CD14-positive monocyte (primary cell): ENCODE measurements around the gene CMSS1. TPM values are rescaled to one million over a fixed set of nuclear protein-coding genes. Genes with fewer than 3 reads are reported as not detected.

Experiments used
- DNase-seq, 3 donors: peaks; one replicate each; pipeline ENCODE4 v3.0.0-alpha.2; 2011 to 2022
- H2AFZ ChIP-seq: 2 replicates; pipeline ENCODE4 v1.6.0; 2012; ENCODE audit warnings: mild to moderate bottlenecking, low read depth, low read length, inconsistent platforms; ENCODE audit not compliant: insufficient read depth, poor library complexity, severe bottlenecking
- H3K27ac ChIP-seq, 2 donors: 1 replicate in 1 of 2; 2 replicates in 1 of 2; pipeline ENCODE4 v1.5.1; 2012 to 2013; ENCODE audit warnings: low read length in 2 of 2, control low read depth in 1 of 2, inconsistent platforms in 1 of 2, low read depth in 1 of 2, mild to moderate bottlenecking in 1 of 2
- H3K27me3 ChIP-seq, 2 donors: one replicate each; pipeline versions ENCODE4 v1.6.0 to v1.6.1; 2011 to 2013; ENCODE audit warnings: low read length in 2 of 2; ENCODE audit not compliant: control insufficient read depth in 2 of 2, insufficient read depth in 2 of 2
- H3K36me3 ChIP-seq, 2 donors: replicated peaks in 1 of 2; 1 replicate in 1 of 2; 2 replicates in 1 of 2; pipeline versions ENCODE4 v1.5.1 to v1.6.1; 2012 to 2013; ENCODE audit warnings: low read length in 2 of 2, control low read depth in 1 of 2, inconsistent platforms in 1 of 2, mild to moderate bottlenecking in 1 of 2; ENCODE audit not compliant: insufficient read depth in 2 of 2, control insufficient read depth in 1 of 2
- H3K4me1 ChIP-seq, 2 donors: 1 replicate in 1 of 2; 2 replicates in 1 of 2; pipeline versions ENCODE4 v1.5.1 to v1.6.1; 2012 to 2013; ENCODE audit warnings: low read length in 2 of 2, control low read depth in 1 of 2, inconsistent platforms in 1 of 2, mild to moderate bottlenecking in 1 of 2, moderate library complexity in 1 of 2; ENCODE audit not compliant: insufficient read depth in 2 of 2, control insufficient read depth in 1 of 2
- H3K4me2 ChIP-seq: replicated peaks from 2 replicates; pipeline ENCODE3; 2012; ENCODE audit warnings: low read length, moderate library complexity, mild to moderate bottlenecking; ENCODE audit not compliant: poor library complexity, severe bottlenecking; ENCODE audit errors: extremely low read depth
- H3K4me3 ChIP-seq, 3 experiments: fragments of 200-600 bp in 1 of 3; sonication (generic) in 1 of 3; replicated peaks in 1 of 3; 1 replicate in 2 of 3; 2 replicates in 1 of 3; pipeline ENCODE4 v1.5.1; 2011 to 2013; ENCODE audit warnings: low read length in 3 of 3, mild to moderate bottlenecking in 3 of 3, control low read depth in 2 of 3, low read depth in 2 of 3, inconsistent platforms in 1 of 3, moderate library complexity in 1 of 3
- H3K79me2 ChIP-seq: 2 replicates; pipeline ENCODE4 v1.6.0; 2012; ENCODE audit warnings: mild to moderate bottlenecking, control low read depth, inconsistent platforms, low read length, moderate library complexity; ENCODE audit not compliant: insufficient read depth
- H3K9ac ChIP-seq: 2 replicates; pipeline ENCODE4 v1.6.0; 2017; ENCODE audit warnings: low read length, mild to moderate bottlenecking; ENCODE audit not compliant: insufficient read depth, poor library complexity, severe bottlenecking
- H3K9me3 ChIP-seq, 2 donors: replicated peaks in 1 of 2; 1 replicate in 1 of 2; 2 replicates in 1 of 2; pipeline versions ENCODE4 v1.5.1 to v1.6.1; 2012 to 2013; ENCODE audit warnings: low read length in 2 of 2, control low read depth in 1 of 2; ENCODE audit not compliant: control insufficient read depth in 1 of 2, insufficient read depth in 1 of 2
- H4K20me1 ChIP-seq: 2 replicates; pipeline ENCODE4 v1.6.0; 2012; ENCODE audit warnings: mild to moderate bottlenecking, low read length, control low read depth, moderate library complexity; ENCODE audit not compliant: insufficient read depth
- H3K27ac Mint-ChIP-seq, 7 donors: one replicate each; pipeline ENCODE4 v1.8.0; 2020; ENCODE audit warnings: mild to moderate bottlenecking in 7 of 7, mixed read lengths in 7 of 7, moderate library complexity in 6 of 7, inconsistent platforms in 2 of 7
- H3K27me3 Mint-ChIP-seq, 3 donors: one replicate each; pipeline ENCODE4 v1.8.0; 2021 to 2022; ENCODE audit warnings: low read depth in 3 of 3, mild to moderate bottlenecking in 3 of 3, mixed read lengths in 3 of 3, moderate library complexity in 3 of 3, inconsistent platforms in 1 of 3
- H3K36me3 Mint-ChIP-seq, 2 donors: one replicate each; pipeline ENCODE4 v1.8.0; 2020; ENCODE audit warnings: mixed read lengths in 2 of 2, inconsistent platforms in 1 of 2, mild to moderate bottlenecking in 1 of 2
- H3K4me1 Mint-ChIP-seq: one replicate; pipeline ENCODE4 v1.8.0; 2020; ENCODE audit warnings: mild to moderate bottlenecking, mixed read lengths
- H3K4me3 Mint-ChIP-seq, 2 donors: one replicate each; pipeline ENCODE4 v1.8.0; 2020; ENCODE audit warnings: mild to moderate bottlenecking in 2 of 2, mixed read lengths in 2 of 2, moderate library complexity in 1 of 2
- H3K9me3 Mint-ChIP-seq, 7 donors: one replicate each; pipeline ENCODE4 v1.8.0; 2020 to 2022; ENCODE audit warnings: mixed read lengths in 7 of 7, mild to moderate bottlenecking in 6 of 7, moderate library complexity in 6 of 7, inconsistent platforms in 2 of 7
- CTCF ChIP-seq: fragments of 200-600 bp; IDR thresholded peaks from one replicate; pipeline ENCODE4 v1.8.0; 2022; ENCODE audit warnings: antibody characterized with exemption, mild to moderate bottlenecking
- WGBS: methylation state at CpG from one replicate; pipeline ENCODE4 v1.1.5; 2013; ENCODE audit warnings: missing lambda C conversion rate; ENCODE audit not compliant: insufficient coverage; 5-methylcytosine and 5-hydroxymethylcytosine counted together
- intact Hi-C, 2 donors: fragments of 100-400 bp; cut with micrococcal nuclease; formaldehyde crosslinking; loops; one replicate each; pipeline versions ENCODE4 v1.15.0 to v1.15.1; 2023
- polyA plus RNA-seq, 3 donors: library from polyadenylated mRNA; depleted of rRNA in 1 of 3; unstranded in 2 of 3; stranded (reverse) in 1 of 3; fragments of 300-500 nt in 2 of 3; fragments of >200 nt in 1 of 3; fragmentation: Illumina TruSeq in 2 of 3; gene quantifications; 1 replicate in 2 of 3; 2 replicates in 1 of 3; pipeline ENCODE4 v1.2.3, GENCODE V29; 2012 to 2021

CMSS1 gene
- polyA plus RNA-seq, 3 donors, result 1.1 to 3.6 (median 2.2) TPM

- H3K27me3 ChIP-seq, result no peaks in the 10 kb centered on the region
- H3K36me3 Mint-ChIP-seq, result no peaks in the 10 kb centered on the region
- no peaks in the 10 kb centered on the region for H3K36me3 ChIP-seq
- H3K4me1 Mint-ChIP-seq, result peaks cover 28% of the 10 kb centered on the region
- H3K9me3 Mint-ChIP-seq, result no peaks in the 10 kb centered on the region
- H3K79me2 ChIP-seq, result no peaks in the 10 kb centered on the region
- no peak for TF ChIP-seq CTCF
- no peaks in the 10 kb centered on the region for H4K20me1 ChIP-seq
- H2AFZ ChIP-seq, result no peak overlapping the region
- no peak overlapping the region for H3K4me3 Mint-ChIP-seq
- H3K4me2 ChIP-seq, result no peak overlapping the region
- H3K9me3 ChIP-seq, result no peaks in the 10 kb centered on the region
- no CpG with 5 or more reads among the region's 3 CpGs for WGBS
- H3K27ac Mint-ChIP-seq, result no peak overlapping the region
- no peak overlapping the region for H3K27ac ChIP-seq
- no peak for DNase-seq
- intact Hi-C loops, result loop anchor here in 1 of 2 donors (10.0 kb wide), 1 partner anchor 146 kb away; no protein-coding TSS in a partner anchor
- no peak overlapping the region for H3K4me3 ChIP-seq
- peaks cover 0 to 3% (median 0%) of the 10 kb centered on the region in 3 donors for H3K27me3 Mint-ChIP-seq
- H3K9ac ChIP-seq, result no peak overlapping the region
- peaks cover 27 to 28% of the 10 kb centered on the region in 2 donors for H3K4me1 ChIP-seq
These were observed 223.0 kb downstream of the CMSS1 start for GRCh38 chr3:100040451-100041225.

- intact Hi-C loops, result loop anchor here in 1 of 2 donors (10.0 kb wide), 1 partner anchor 147 kb away; no protein-coding TSS in a partner anchor
- Mint-ChIP-seq H3K9me3 (no peaks in the 10 kb centered on the region), H3K27me3 (peaks cover 0 to 3% (median 0%) of the 10 kb centered on the region in 3 donors), H3K27ac (no peak overlapping the region), H3K36me3 (no peaks in the 10 kb centered on the region), H3K4me1 (peaks cover 35% of the 10 kb centered on the region), H3K4me3 (no peak overlapping the region)
- no peaks in the 10 kb centered on the region for H4K20me1 ChIP-seq
- TF ChIP-seq CTCF, result no peak
- H3K27me3 ChIP-seq, result no peaks in the 10 kb centered on the region
- DNase-seq, result no peak
- peaks cover 33 to 35% of the 10 kb centered on the region in 2 donors for H3K4me1 ChIP-seq
- no peak overlapping the region for H3K9ac ChIP-seq
- no peak overlapping the region for H3K4me2 ChIP-seq
- H3K4me3 ChIP-seq, result no peak overlapping the region
- H3K79me2 ChIP-seq, result no peaks in the 10 kb centered on the region
- H3K27ac ChIP-seq, result no peak overlapping the region
- H2AFZ ChIP-seq, result no peak overlapping the region
- no CpG with 5 or more reads among the region's 1 CpG for WGBS
- no peaks in the 10 kb centered on the region for H3K36me3 ChIP-seq
- no peaks in the 10 kb centered on the region for H3K9me3 ChIP-seq
These were observed 223.7 kb downstream of the CMSS1 start for GRCh38 chr3:100041328-100041749.
